Measurements from ENCODE around the gene CTIF. TPM values are rescaled to one million over a fixed set of nuclear protein-coding genes. Genes with fewer than 3 reads are reported as not detected.

CTIF gene
- total RNA-seq, 2 experiments from 2014 or later, result 3.6 to 4.1 TPM

- Mint-ChIP-seq H3K27me3 (ENCODE audit: low read depth) (no peaks in the 10 kb centered on the region), H3K36me3 (ENCODE audit: low read depth) (no peaks in the 10 kb centered on the region), H3K4me1 (ENCODE audit: low read depth) (peaks cover 1% of the 10 kb centered on the region), H3K27ac (no peak overlapping the region), H3K4me3 (no peak overlapping the region), H3K9me3 (no peaks in the 10 kb centered on the region)
- no peak for DNase-seq
- intact Hi-C loops (cut with micrococcal nuclease), result no loop called here
- CTCF ChIA-PET, result no interaction called here
These were observed 191.2 kb downstream of the CTIF start for GRCh38 chr18:48730010-48730409.

GRCh38 chr18:48732767-48733424 lies 194.1 kb downstream of the CTIF start:
- intact Hi-C loops (cut with micrococcal nuclease), result no loop called here
- Mint-ChIP-seq H3K27ac (no peak overlapping the region), H3K4me3 (no peak overlapping the region), H3K4me1 (ENCODE audit: low read depth) (peaks cover 4% of the 10 kb centered on the region), H3K36me3 (ENCODE audit: low read depth) (no peaks in the 10 kb centered on the region), H3K9me3 (no peaks in the 10 kb centered on the region), H3K27me3 (ENCODE audit: low read depth) (no peaks in the 10 kb centered on the region)
- DNase-seq, result no peak
- CTCF ChIA-PET, result no interaction called here

GRCh38 chr18:48733643-48734253 lies 194.9 kb downstream of the CTIF start:
- CTCF ChIA-PET, result no interaction called here
- Mint-ChIP-seq H3K36me3 (ENCODE audit: low read depth) (no peaks in the 10 kb centered on the region), H3K27me3 (ENCODE audit: low read depth) (no peaks in the 10 kb centered on the region), H3K4me1 (ENCODE audit: low read depth) (peaks cover 4% of the 10 kb centered on the region), H3K27ac (no peak overlapping the region), H3K9me3 (no peaks in the 10 kb centered on the region), H3K4me3 (no peak overlapping the region)
- intact Hi-C loops (cut with micrococcal nuclease), result no loop called here
- no peak for DNase-seq

GRCh38 chr18:48734460-48734859 lies 195.6 kb downstream of the CTIF start:
- intact Hi-C loops (cut with micrococcal nuclease), result no loop called here
- Mint-ChIP-seq H3K27ac (no peak overlapping the region), H3K9me3 (no peaks in the 10 kb centered on the region), H3K4me1 (ENCODE audit: low read depth) (peaks cover 4% of the 10 kb centered on the region), H3K4me3 (no peak overlapping the region), H3K36me3 (ENCODE audit: low read depth) (no peaks in the 10 kb centered on the region), H3K27me3 (ENCODE audit: low read depth) (no peaks in the 10 kb centered on the region)
- no peak for DNase-seq
- CTCF ChIA-PET, result no interaction called here

- Mint-ChIP-seq H3K9me3 (no peaks in the 10 kb centered on the region), H3K4me1 (ENCODE audit: low read depth) (peaks cover 4% of the 10 kb centered on the region), H3K4me3 (no peak overlapping the region), H3K36me3 (ENCODE audit: low read depth) (no peaks in the 10 kb centered on the region), H3K27ac (no peak overlapping the region), H3K27me3 (ENCODE audit: low read depth) (no peaks in the 10 kb centered on the region)
- CTCF ChIA-PET, result no interaction called here
- no peak for DNase-seq
- intact Hi-C loops (cut with micrococcal nuclease), result no loop called here
These were observed 196.3 kb downstream of the CTIF start for GRCh38 chr18:48735080-48735676.

- DNase-seq, result no peak
- CTCF ChIA-PET, result no interaction called here
- no peak overlapping the region for H3K4me3 Mint-ChIP-seq
- no peaks in the 10 kb centered on the region for H3K27me3 Mint-ChIP-seq (ENCODE audit: low read depth)
- no peaks in the 10 kb centered on the region for H3K9me3 Mint-ChIP-seq
- H3K27ac Mint-ChIP-seq, result no peak overlapping the region
- H3K36me3 Mint-ChIP-seq (ENCODE audit: low read depth), result no peaks in the 10 kb centered on the region
- peaks cover 4% of the 10 kb centered on the region for H3K4me1 Mint-ChIP-seq (ENCODE audit: low read depth)
- intact Hi-C loops (cut with micrococcal nuclease), result no loop called here
These were observed 196.9 kb downstream of the CTIF start for GRCh38 chr18:48735681-48736255.

- no peak overlapping the region for H3K27ac Mint-ChIP-seq
- H3K4me1 Mint-ChIP-seq (ENCODE audit: low read depth), result peaks cover 4% of the 10 kb centered on the region
- intact Hi-C loops (cut with micrococcal nuclease), result no loop called here
- no peaks in the 10 kb centered on the region for H3K27me3 Mint-ChIP-seq (ENCODE audit: low read depth)
- no peaks in the 10 kb centered on the region for H3K9me3 Mint-ChIP-seq
- no peak overlapping the region for H3K4me3 Mint-ChIP-seq
- DNase-seq, result no peak
- CTCF ChIA-PET, result no interaction called here
- H3K36me3 Mint-ChIP-seq (ENCODE audit: low read depth), result no peaks in the 10 kb centered on the region
These were observed 197.8 kb downstream of the CTIF start for GRCh38 chr18:48736321-48737260.

- CTCF ChIA-PET, result no interaction called here
- H3K36me3 Mint-ChIP-seq (ENCODE audit: low read depth), result no peaks in the 10 kb centered on the region
- no peaks in the 10 kb centered on the region for H3K27me3 Mint-ChIP-seq (ENCODE audit: low read depth)
- DNase-seq, result no peak
- H3K4me1 Mint-ChIP-seq (ENCODE audit: low read depth), result peaks cover 4% of the 10 kb centered on the region
- H3K4me3 Mint-ChIP-seq, result no peak overlapping the region
- no peaks in the 10 kb centered on the region for H3K9me3 Mint-ChIP-seq
- intact Hi-C loops (cut with micrococcal nuclease), result no loop called here
- no peak overlapping the region for H3K27ac Mint-ChIP-seq
These were observed 200.6 kb downstream of the CTIF start for GRCh38 chr18:48739266-48740067.

- Mint-ChIP-seq H3K4me1 (ENCODE audit: low read depth) (peaks cover 3% of the 10 kb centered on the region), H3K36me3 (ENCODE audit: low read depth) (no peaks in the 10 kb centered on the region), H3K9me3 (no peaks in the 10 kb centered on the region), H3K27me3 (ENCODE audit: low read depth) (no peaks in the 10 kb centered on the region), H3K4me3 (no peak overlapping the region), H3K27ac (no peak overlapping the region)
- intact Hi-C loops (cut with micrococcal nuclease), result no loop called here
- no peak for DNase-seq
- CTCF ChIA-PET, result no interaction called here
These were observed 201.2 kb downstream of the CTIF start for GRCh38 chr18:48740068-48740440.

GRCh38 chr18:48740851-48741485 lies 202.1 kb downstream of the CTIF start:
- no peak overlapping the region for H3K4me3 Mint-ChIP-seq
- H3K9me3 Mint-ChIP-seq, result no peaks in the 10 kb centered on the region
- no peaks in the 10 kb centered on the region for H3K27me3 Mint-ChIP-seq (ENCODE audit: low read depth)
- no peak overlapping the region for H3K27ac Mint-ChIP-seq
- CTCF ChIA-PET, result no interaction called here
- DNase-seq, result no peak
- intact Hi-C loops (cut with micrococcal nuclease), result no loop called here
- H3K36me3 Mint-ChIP-seq (ENCODE audit: low read depth), result no peaks in the 10 kb centered on the region
- no peaks in the 10 kb centered on the region for H3K4me1 Mint-ChIP-seq (ENCODE audit: low read depth)

- Mint-ChIP-seq H3K4me1 (ENCODE audit: low read depth) (no peaks in the 10 kb centered on the region), H3K27ac (no peak overlapping the region), H3K4me3 (no peak overlapping the region), H3K27me3 (ENCODE audit: low read depth) (no peaks in the 10 kb centered on the region), H3K36me3 (ENCODE audit: low read depth) (no peaks in the 10 kb centered on the region), H3K9me3 (no peaks in the 10 kb centered on the region)
- CTCF ChIA-PET, result no interaction called here
- DNase-seq, result no peak
- intact Hi-C loops (cut with micrococcal nuclease), result no loop called here
These were observed 203.0 kb downstream of the CTIF start for GRCh38 chr18:48741866-48742265.
